ENCODE data around the gene NCSTN.

DNA sequence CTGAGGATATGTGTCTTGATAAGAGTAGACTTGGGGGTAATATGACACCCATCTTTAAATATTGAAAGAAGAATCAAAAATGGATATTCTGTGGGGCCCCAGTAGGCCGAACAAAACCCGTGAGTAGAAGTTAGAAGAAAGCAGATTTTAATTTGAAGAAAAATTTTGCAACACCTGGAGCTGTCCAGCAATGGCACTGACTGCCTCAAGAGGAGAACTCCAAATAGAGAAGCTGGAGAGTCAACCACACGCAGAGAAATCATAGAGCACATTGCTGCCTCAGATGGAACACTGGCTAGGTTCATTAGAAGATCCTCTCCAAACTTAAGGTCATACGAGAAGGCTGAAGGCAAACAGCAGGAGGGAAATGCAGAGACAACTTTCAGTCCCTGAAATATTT, 30.5 kb downstream of the NCSTN start:
- no peak for TF ChIP-seq CTCF (conservative IDR thresholded peaks at IDR 0.05; ENCODE audit: low read depth, low read length)
- no peak for TF ChIP-seq EZH2 (IDR thresholded peaks at IDR 0.05; ENCODE audit: borderline replicate concordance, low read depth, low read length, poor library complexity, severe bottlenecking)
